Uterus (tissue), 4 donors: ENCODE results near the gene AVL9. TPM values are rescaled to one million over a fixed set of nuclear protein-coding genes. Genes with fewer than 3 reads are reported as not detected.

ENCODE experiments used
- DNase-seq, 2 donors: peaks; one replicate each; pipeline ENCODE4 v3.0.0-alpha.2; 2019 to 2020
- H3K27ac ChIP-seq, 2 donors: fragments of 200-600 bp; sonication (generic); 1 replicate in 1 of 2; 2 replicates in 1 of 2; pipeline ENCODE4 v1.5.1; 2016 to 2018
- H3K27me3 ChIP-seq, 2 donors: fragments of 200-600 bp; sonication (generic); one replicate each; pipeline ENCODE4 v1.5.1; 2018 to 2019; ENCODE audit warnings: control low read depth in 1 of 2
- H3K36me3 ChIP-seq, 2 donors: fragments of 200-600 bp; sonication (generic); one replicate each; pipeline ENCODE4 v1.5.1; 2019; ENCODE audit warnings: control low read depth in 1 of 2
- H3K4me1 ChIP-seq, 2 donors: fragments of 200-600 bp; sonication (generic); one replicate each; pipeline ENCODE4 v1.5.1; 2018 to 2019; ENCODE audit warnings: control low read depth in 1 of 2
- H3K4me3 ChIP-seq, 2 donors: fragments of 200-600 bp; sonication (generic); 1 replicate in 1 of 2; 2 replicates in 1 of 2; pipeline ENCODE4 v1.5.1; 2018 to 2019; ENCODE audit warnings: mild to moderate bottlenecking in 1 of 2
- H3K9me3 ChIP-seq, 2 donors: fragments of 200-600 bp; sonication (generic); one replicate each; pipeline ENCODE4 v1.5.1; 2019; ENCODE audit warnings: control low read depth in 1 of 2
- CTCF ChIP-seq, 4 experiments: fragments of 200-600 bp in 2 of 4; fragments of 450-650 bp in 2 of 4; sonication (generic) in 2 of 4; IDR thresholded peaks; one replicate each; pipeline ENCODE4 v1.5.1; 2016 to 2019; ENCODE audit warnings: antibody characterized with exemption in 4 of 4, mild to moderate bottlenecking in 2 of 4, moderate library complexity in 1 of 4
- POLR2A ChIP-seq, 2 donors: fragments of 450-650 bp; IDR thresholded peaks; one replicate each; pipeline ENCODE4 v1.6.1; 2016; ENCODE audit warnings: antibody characterized with exemption in 2 of 2, mild to moderate bottlenecking in 1 of 2, moderate library complexity in 1 of 2
- intact Hi-C: fragments of 100-400 bp; cut with DNase I; formaldehyde crosslinking; loops from one replicate; pipeline ENCODE4 v1.15.1; 2023; ENCODE audit warnings: low total_unique reads
- total RNA-seq, 4 donors: library from RNA; depleted of rRNA in 3 of 4; stranded (reverse); fragments of >200 nt in 3 of 4; gene quantifications; one replicate each; pipeline versions ENCODE4 v1.1.0 to v1.2.4, GENCODE V29; 2014 to 2023
- donor health status: DM: yes; HTN: yes; CAD: no.

Gene AVL9
- total RNA-seq, 4 donors from 2014 or later = 34.7 to 50.0 (median 38.5) TPM

GRCh38 chr7:32472015-32472414 is 23.3 kb upstream of the AVL9 start:
- Histone ChIP-seq H3K4me3 (no peak overlapping the region), H3K36me3 (no peaks in the 10 kb centered on the region), H3K27me3 (no peaks in the 10 kb centered on the region), H3K9me3 (no peaks in the 10 kb centered on the region), H3K4me1 (no peaks in the 10 kb centered on the region), H3K27ac (no peak overlapping the region)
- no peak for DNase-seq
- no peak for TF ChIP-seq CTCF (IDR thresholded peaks at IDR 0.05)
- TF ChIP-seq POLR2A (IDR thresholded peaks at IDR 0.05) = no peak
- intact Hi-C loops = no loop called here

- TF ChIP-seq POLR2A (IDR thresholded peaks at IDR 0.05) = no peak
- no peak for TF ChIP-seq CTCF (IDR thresholded peaks at IDR 0.05)
- Histone ChIP-seq H3K4me3 (no peak overlapping the region), H3K4me1 (no peaks in the 10 kb centered on the region), H3K36me3 (no peaks in the 10 kb centered on the region), H3K27me3 (no peaks in the 10 kb centered on the region), H3K9me3 (no peaks in the 10 kb centered on the region), H3K27ac (no peak overlapping the region)
- no peak for DNase-seq
- intact Hi-C loops = no loop called here
Measured at GRCh38 chr7:32474008-32474407, 21.3 kb upstream of the AVL9 start.

GRCh38 chr7:32476816-32477648 is 18.3 kb upstream of the AVL9 start:
- H3K27me3 ChIP-seq = no peaks in the 10 kb centered on the region
- DNase-seq = no peak
- intact Hi-C loops = no loop called here
- H3K4me1 ChIP-seq = no peaks in the 10 kb centered on the region
- TF ChIP-seq POLR2A (IDR thresholded peaks at IDR 0.05) = no peak
- no peak for TF ChIP-seq CTCF (IDR thresholded peaks at IDR 0.05)
- no peak overlapping the region for H3K4me3 ChIP-seq
- H3K36me3 ChIP-seq = no peaks in the 10 kb centered on the region
- H3K9me3 ChIP-seq = no peaks in the 10 kb centered on the region
- H3K27ac ChIP-seq = no peak overlapping the region

GRCh38 chr7:32477649-32477980 is 17.7 kb upstream of the AVL9 start:
- TF ChIP-seq CTCF (IDR thresholded peaks at IDR 0.05) (no peak), POLR2A (IDR thresholded peaks at IDR 0.05) (no peak)
- Histone ChIP-seq H3K4me3 (no peak overlapping the region), H3K27ac (no peak overlapping the region), H3K36me3 (no peaks in the 10 kb centered on the region), H3K4me1 (no peaks in the 10 kb centered on the region), H3K27me3 (no peaks in the 10 kb centered on the region), H3K9me3 (no peaks in the 10 kb centered on the region)
- DNase-seq = no peak
- intact Hi-C loops = no loop called here

- Histone ChIP-seq H3K27me3 (no peaks in the 10 kb centered on the region), H3K4me3 (no peak overlapping the region), H3K4me1 (no peaks in the 10 kb centered on the region), H3K36me3 (no peaks in the 10 kb centered on the region), H3K27ac (no peak overlapping the region), H3K9me3 (no peaks in the 10 kb centered on the region)
- peak; percentile 17 to 35 (median 24) for TF ChIP-seq CTCF (IDR thresholded peaks at IDR 0.05)
- no peak for TF ChIP-seq POLR2A (IDR thresholded peaks at IDR 0.05)
- DNase-seq = no peak
- intact Hi-C loops = no loop called here
Measured at GRCh38 chr7:32479574-32480200, 15.6 kb upstream of the AVL9 start.
